ENCODE results near the gene CHPF.

Gene CHPF

DNA sequence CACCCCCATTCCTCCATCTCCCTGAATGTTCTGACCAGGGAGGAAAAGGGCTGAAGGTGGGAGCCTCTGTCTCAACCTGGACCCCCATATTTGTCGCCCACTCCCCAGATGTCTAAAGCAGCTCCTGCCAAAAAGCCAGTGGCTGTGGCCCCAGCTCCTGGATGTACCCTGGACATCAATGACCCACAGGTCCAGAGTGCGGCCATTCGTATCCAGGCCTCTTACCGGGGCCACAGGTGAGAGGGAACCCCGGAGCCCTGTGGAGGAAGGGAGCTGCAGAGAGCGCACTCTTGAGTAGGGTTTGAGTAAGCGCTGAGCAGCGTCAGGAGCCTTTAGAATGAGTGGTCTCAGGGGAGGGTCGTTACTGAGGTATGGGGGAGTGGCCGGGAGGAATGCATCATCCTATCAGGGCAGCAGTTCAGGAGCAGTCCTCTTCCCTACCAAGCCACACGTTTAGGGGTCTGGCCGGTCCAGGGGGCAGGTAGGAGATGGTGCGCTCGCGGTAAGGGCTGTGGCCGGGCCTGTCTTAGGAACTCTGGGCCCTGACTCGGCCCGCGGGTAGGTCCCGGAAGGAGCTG lies 47.3 kb downstream of the CHPF start:
- no peak for DNase-seq (ENCODE audit: low spot score)

DNA sequence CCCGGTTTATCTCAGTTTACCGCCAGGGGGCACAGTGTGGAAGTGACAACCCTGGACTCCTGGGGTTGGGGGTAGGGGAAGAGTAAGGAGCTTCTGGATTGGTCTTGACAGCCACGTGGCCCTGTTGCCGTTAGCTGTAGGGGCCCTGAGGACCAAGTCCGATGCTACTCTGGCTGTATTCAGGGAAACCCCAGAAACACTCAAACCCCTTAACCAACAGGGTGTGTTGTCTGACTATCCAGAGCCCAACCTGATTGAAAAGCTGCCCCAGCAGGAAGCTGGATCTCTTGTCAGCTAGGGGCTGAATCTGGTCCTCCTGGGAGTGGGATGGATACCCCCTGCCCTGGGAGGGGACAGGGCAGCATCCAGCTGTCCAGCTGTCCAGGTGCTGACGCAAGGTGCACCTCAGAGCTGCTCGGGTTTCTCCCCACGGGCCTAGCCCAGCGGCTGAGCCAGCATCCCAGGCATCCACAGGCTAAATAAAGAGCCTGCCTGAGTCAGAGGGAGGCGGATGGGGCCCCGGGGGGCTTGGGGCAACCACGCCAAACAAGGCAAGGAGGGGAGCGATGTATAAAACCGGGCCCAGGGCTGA lies 48.0 kb downstream of the CHPF start:
- DNase-seq (ENCODE audit: low spot score): peak; percentile 55

DNA sequence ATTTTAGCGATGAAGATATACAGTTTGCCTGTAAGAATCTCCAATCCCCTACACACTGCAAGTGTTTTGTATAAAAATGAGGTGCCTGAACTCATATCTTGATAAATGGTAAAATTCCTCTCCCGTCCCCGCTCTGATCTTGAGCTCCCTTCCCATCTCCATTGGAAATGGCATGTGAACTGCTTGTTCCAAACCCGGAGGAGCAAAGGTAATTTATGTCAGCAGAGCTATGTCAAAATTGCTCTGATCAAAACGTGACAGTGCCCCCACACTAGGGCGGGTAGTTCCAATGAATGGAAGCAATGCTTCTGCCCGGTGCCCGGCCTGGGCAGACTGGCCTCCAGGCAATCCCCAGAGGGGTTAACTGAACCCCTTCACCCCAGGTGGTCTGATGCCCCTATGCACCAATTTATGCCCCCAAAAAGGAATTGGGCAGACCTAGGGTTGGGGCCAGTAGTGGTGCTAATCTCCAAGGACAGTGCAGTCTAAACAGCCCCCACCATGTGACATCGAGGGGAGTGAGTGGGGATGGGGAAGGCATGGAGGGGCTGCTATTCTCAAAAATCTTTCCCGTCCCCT lies 48.6 kb downstream of the CHPF start:
- DNase-seq (ENCODE audit: low spot score): no peak

DNA sequence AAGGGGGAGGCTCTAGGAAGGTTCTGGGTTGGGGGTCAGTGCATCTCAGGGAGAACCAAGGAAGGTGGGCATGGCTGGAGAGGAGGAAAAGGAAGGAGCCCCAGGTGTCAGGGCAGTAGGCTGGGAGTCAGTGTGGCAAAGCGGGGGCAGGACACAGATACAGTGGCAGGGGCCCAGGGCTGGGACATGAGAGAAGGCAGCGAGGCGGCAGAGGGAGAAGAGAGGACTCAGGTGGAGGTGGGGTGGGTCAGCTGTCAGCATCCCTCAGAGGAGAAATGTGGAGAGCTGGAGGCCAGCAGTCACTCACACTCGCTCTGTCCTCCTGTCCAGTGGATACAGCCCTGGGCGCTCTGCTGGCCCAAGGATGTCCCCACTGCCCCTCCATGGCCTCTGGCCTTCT lies 50.5 kb downstream of the CHPF start:
- no peak for DNase-seq (ENCODE audit: low spot score)

DNA sequence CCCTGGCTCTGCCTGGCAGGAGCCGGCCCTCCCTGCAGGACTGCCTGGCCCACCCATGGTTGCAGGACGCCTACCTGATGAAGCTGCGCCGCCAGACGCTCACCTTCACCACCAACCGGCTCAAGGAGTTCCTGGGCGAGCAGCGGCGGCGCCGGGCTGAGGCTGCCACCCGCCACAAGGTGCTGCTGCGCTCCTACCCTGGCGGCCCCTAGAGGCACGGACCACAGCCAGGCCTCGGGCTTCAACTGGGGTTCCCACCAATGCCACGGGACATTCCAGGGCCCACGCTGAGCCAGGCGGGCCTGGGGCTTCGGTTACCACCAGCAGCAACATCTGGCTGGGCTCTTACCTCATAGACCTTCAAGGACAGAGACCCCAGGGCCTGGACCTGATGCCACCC lies 51.0 kb downstream of the CHPF start:
- DNase-seq (ENCODE audit: low spot score): no peak

DNA sequence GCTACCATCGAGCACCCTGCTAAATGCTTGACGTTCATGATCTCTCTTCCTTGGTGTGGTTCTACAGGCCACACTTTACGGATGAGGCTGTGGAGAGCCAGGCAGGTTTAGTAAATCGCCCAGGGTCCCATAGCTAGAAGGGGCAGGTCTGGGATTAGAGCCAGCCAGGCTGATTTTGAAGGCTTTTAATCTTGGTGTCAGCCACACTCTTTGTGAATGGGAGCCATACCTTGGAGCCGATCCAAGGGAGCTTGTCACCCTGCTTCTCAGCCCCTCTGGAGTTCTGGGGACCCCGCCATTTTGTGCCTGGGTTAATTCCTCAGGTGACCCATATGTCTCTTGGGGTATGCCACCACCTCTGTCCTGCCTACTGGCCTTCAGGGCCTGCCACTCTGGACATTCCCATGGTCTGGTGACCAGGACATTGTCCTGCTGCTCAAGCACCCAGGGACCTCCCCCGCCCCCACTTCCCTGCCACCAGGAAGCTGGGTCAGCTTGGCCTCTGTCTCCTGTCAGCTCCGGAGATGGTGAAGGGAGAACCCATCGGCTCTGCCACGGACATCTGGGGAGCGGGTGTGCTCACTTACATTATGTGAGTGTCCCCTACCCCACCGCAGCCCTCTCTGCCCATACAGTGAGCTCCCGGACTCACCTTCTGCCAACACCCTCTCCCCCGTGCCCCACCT lies 52.2 kb downstream of the CHPF start:
- DNase-seq (ENCODE audit: low spot score): no peak

DNA sequence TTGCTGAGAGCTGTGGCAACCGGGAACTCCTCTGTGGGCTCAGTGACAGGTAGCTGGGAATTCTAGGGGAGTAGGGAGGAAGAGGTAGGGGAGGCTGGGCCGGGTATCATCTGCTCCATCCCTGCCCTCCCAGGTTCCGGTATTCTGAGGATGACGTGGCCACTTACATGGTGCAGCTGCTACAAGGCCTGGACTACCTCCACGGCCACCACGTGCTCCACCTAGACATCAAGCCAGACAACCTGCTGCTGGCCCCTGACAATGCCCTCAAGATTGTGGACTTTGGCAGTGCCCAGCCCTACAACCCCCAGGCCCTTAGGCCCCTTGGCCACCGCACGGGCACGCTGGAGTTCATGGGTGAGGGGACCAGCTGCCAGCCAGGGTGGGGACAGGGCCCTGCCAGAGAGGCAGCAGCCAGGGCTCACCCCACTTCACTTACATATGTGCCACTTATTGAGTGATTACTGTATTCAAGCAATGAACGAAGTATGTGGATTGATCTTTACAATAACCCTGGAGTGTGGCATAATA lies 52.9 kb downstream of the CHPF start:
- no peak for DNase-seq (ENCODE audit: low spot score)

DNA sequence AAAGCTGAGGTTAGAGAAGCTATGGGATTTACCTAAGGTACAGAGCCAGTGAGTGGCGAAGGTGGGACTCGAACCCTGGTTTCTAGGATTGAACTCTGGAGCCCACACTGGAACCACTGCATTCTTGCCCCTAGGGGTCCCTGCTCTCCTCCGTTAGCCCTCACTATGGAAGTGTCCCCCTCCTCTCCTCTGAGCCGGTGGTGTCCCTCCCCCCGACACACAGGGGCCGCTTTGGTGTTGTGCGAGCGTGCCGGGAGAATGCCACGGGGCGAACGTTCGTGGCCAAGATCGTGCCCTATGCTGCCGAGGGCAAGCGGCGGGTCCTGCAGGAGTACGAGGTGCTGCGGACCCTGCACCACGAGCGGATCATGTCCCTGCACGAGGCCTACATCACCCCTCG lies 53.4 kb downstream of the CHPF start:
- DNase-seq (ENCODE audit: low spot score): no peak

DNA sequence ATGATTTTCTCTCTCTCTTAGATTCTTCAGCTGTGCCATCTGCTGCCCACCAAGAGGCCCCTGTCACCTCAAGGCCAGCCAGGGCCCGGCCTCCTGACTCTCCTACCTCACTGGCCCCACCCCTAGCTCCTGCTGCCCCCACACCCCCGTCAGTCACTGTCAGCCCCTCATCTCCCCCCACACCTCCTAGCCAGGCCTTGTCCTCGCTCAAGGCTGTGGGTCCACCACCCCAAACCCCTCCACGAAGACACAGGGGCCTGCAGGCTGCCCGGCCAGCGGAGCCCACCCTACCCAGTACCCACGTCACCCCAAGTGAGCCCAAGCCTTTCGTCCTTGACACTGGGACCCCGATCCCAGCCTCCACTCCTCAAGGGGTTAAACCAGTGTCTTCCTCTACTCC lies 54.3 kb downstream of the CHPF start:
- no peak for DNase-seq (ENCODE audit: low spot score)
